Right cardiac atrium (tissue), 5 donors: ENCODE measurements around the gene TGFBR3. TPM values are rescaled to one million over a fixed set of nuclear protein-coding genes. Genes with fewer than 3 reads are reported as not detected.

Experiments used
- ATAC-seq, 2 donors: fragments of 200-7000 bp; cut with Tn5 transposase; one replicate each; pipeline versions ENCODE4 v1.8.0 to v1.9.1; 2020; ENCODE audit warnings: moderate library complexity in 2 of 2, mild to moderate bottlenecking in 1 of 2
- DNase-seq, 3 donors: peaks; one replicate each; pipeline ENCODE4 v3.0.0-alpha.2; 2020
- H3K27ac ChIP-seq: one replicate; pipeline ENCODE4 v1.5.1; 2013; ENCODE audit warnings: mild to moderate bottlenecking, low read length, control low read depth, moderate library complexity
- H3K27me3 ChIP-seq: one replicate; pipeline ENCODE4 v1.6.1; 2013; ENCODE audit not compliant: control insufficient read depth, insufficient read depth
- H3K4me1 ChIP-seq: one replicate; pipeline ENCODE4 v1.6.1; 2013; ENCODE audit warnings: low read length; ENCODE audit not compliant: control insufficient read depth, insufficient read depth
- H3K4me3 ChIP-seq: one replicate; pipeline ENCODE4 v1.5.1; 2013; ENCODE audit warnings: low read length, control low read depth
- H3K9me3 ChIP-seq: one replicate; pipeline ENCODE4 v1.6.1; 2013; ENCODE audit warnings: low read length; ENCODE audit not compliant: control insufficient read depth
- WGBS: extraction: QIAGEN DNeasy Blood & Tissue Kit; methylation state at CpG from one replicate; pipeline ENCODE4 v1.1.7; 2013; 5-methylcytosine and 5-hydroxymethylcytosine counted together
- intact Hi-C, 4 donors: fragments of 100-400 bp; cut with DNase I; formaldehyde crosslinking; loops; one replicate each; pipeline versions ENCODE4 v1.11.0 to v1.14.0; 2022 to 2023
- polyA plus RNA-seq: library from polyadenylated mRNA; stranded (reverse); fragments of 200-250 nt; gene quantifications from one replicate; pipeline ENCODE4 v1.2.3, GENCODE V29; 2013
- total RNA-seq, 4 donors: library from RNA; stranded (reverse); fragmentation: NEBNext Ultra II Directional; extraction: Animal tissue kit (Norgen Biotek cat#: 25700); gene quantifications; one replicate each; pipeline ENCODE4 v1.2.1, GENCODE V29; 2021
- donor health status: healthy with polysubstance abuse.
- donor health status: DM: no; HTN: yes; CAD: no.
- donor health status: DM: no; HTN: no; CAD: no.
- donor health status: DM: no; HTN: yes; CAD: no; lungs with severe emphysema.
- donor health status: DM: yes; HTN: yes; CAD: no.

The TGFBR3 gene
- total and polyA plus RNA-seq, 5 donors: 14.5 to 52.4 (median 38.9) TPM

DNA sequence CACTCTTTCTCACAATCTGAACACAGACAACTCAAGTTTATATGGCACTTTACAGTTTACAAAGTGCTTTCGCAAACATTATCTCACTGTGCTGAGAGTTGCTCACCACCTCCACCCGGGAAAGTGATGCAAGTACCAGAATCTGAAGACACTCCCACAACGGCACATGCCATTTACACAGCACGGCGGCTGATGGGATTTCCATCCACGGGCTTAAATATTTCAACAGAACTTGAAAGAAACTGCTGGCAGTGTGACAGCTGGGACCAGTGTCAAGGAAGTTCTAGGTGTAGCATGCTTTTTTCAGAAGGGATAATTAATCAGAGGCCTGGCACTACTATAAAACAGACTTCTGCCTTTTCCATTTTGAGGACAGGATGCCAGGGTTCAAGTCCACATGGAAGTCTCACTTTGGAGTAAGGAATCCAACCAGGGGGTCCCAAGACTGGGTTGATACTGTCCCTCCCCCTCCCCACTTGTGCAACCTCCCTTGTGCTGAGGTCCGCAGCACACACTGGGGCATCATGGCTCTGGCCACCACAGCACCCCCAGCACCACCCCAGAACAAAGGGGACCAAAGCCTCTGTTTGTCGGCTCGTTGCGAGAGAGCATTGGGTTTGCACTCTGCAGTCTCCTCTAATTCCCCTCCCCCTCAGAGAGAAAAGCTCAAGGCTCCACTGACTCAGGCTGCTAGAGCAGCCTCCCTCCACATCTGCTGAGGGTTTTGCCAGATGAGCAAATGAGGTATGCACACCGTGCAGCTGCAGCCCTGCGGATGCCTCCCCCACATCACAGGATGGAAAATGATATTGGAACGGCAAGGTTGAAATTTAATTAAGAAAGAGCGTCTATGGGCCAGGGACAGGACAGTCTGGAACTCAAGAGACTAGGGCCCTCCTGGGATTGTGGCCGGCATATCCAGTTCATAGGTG is 154.9 kb downstream of the TGFBR3 start:
- Histone ChIP-seq H3K4me1 (peaks cover 18% of the 10 kb centered on the region), H3K4me3 (no peak overlapping the region), H3K27ac (no peak overlapping the region), H3K9me3 (no peaks in the 10 kb centered on the region), H3K27me3 (no peaks in the 10 kb centered on the region)
- intact Hi-C loops: no loop called here
- 52% methylated on average over 15 of the region's 15 CpGs for WGBS
- ATAC-seq (peak; percentile 7 to 16), DNase-seq (peak in 2 of 3 donors; percentile 60 to 62)

DNA sequence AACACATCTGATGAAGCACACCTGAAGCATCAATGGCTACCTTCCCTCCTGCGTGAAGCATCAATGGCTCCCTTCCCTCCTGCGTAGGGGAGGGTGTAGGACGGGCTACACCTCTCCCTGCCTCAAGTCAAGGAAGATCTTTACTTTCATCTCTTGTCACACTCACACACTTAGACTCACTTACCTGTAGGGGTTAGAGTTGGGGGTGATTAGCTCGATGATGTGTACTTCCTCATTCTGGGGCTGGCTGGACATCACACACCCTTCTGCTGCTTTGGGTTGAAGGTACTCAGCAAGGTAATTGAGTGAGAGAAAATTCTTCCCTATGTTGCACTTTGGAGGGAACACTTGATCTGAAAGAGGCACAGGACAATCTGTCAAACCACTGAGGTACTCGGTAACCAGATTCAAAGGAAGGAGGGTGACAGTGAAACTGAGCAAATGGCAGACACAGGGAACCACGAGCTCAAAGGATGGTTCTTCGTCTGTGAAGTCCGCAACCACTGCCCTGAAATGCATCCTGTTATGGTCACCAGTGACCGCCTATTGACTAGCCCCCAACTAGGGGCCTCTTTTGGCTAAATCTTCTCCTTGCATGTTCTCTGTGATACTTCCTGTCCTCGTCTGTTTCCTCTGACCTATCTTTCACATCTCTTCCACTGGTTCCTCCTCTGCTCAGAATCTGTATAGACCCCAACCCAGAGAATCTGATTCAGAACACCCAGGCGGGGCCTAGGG is 156.2 kb downstream of the TGFBR3 start:
- ATAC-seq (no peak), DNase-seq (no peak)
- no peak overlapping the region for H3K4me3 ChIP-seq
- 91% methylated on average over 11 of the region's 11 CpGs for WGBS
- H3K4me1 ChIP-seq: peaks cover 22% of the 10 kb centered on the region
- intact Hi-C loops: no loop called here
- H3K9me3 ChIP-seq: no peaks in the 10 kb centered on the region
- no peak overlapping the region for H3K27ac ChIP-seq
- no peaks in the 10 kb centered on the region for H3K27me3 ChIP-seq

DNA sequence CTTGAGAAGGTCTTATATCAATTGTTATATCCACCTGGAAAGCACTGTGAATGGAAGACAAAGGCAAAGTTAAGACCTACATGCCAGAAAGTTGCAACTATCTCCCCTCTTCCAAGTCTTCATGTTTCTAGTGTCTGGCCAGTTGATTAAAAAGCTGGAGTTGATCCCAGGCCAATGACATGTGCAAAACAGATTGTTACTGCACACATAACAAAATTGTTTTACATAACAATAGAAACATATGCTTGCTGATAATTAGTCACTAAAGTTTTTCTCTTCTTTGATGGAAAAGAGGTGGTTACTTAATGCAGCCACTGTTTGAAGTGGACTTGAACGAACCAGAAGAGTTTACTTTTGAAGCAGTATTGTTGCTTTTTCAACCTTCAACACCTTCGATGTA is 158.2 kb downstream of the TGFBR3 start:
- H3K27me3 ChIP-seq: no peaks in the 10 kb centered on the region
- DNase-seq (no peak), ATAC-seq (no peak)
- 61% methylated on average over 2 of the region's 2 CpGs for WGBS
- H3K4me1 ChIP-seq: peaks cover 22% of the 10 kb centered on the region
- no peak overlapping the region for H3K4me3 ChIP-seq
- H3K9me3 ChIP-seq: no peaks in the 10 kb centered on the region
- H3K27ac ChIP-seq: no peak overlapping the region
- intact Hi-C loops: no loop called here

DNA sequence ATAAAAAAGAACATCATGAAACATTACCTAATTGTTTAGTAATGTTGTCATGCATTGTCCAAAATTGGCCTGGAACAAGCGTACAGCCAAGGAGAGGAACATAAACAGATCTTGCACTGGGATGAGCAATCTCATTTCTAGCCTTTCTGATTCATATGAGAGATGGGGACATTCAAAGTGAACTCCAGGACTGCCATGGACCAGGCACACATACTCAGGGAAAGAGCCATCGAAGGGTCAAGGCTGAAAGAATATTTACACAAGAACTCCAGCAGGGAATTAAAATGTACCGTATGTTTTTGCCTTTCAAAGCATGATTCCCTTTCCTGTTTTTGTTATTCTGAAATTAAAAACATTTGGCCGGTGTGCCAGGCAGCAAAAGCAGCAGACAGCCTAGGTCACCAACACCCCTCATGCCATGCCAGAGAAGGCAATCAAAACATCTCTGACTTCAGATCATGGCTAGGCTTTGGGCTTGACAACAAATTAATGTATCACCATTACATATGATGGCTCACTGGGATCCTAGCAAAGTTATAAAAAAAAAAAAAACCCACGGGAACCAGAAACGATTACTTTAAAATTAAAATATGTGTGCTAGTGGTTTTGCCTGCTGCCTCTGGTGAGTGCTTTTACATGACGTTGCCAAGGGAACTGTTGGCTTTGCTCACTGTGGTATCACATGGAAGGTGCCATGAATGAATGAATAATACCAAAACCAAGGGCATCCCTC is 159.8 kb downstream of the TGFBR3 start:
- no peaks in the 10 kb centered on the region for H3K9me3 ChIP-seq
- no peak overlapping the region for H3K4me3 ChIP-seq
- H3K4me1 ChIP-seq: peaks cover 11% of the 10 kb centered on the region
- WGBS: 36% methylated on average over 7 of the region's 7 CpGs
- DNase-seq (no peak), ATAC-seq (peak; percentile 88 to 89)
- intact Hi-C loops: no loop called here
- H3K27ac ChIP-seq: peak overlapping the region; percentile 99
- no peaks in the 10 kb centered on the region for H3K27me3 ChIP-seq

DNA sequence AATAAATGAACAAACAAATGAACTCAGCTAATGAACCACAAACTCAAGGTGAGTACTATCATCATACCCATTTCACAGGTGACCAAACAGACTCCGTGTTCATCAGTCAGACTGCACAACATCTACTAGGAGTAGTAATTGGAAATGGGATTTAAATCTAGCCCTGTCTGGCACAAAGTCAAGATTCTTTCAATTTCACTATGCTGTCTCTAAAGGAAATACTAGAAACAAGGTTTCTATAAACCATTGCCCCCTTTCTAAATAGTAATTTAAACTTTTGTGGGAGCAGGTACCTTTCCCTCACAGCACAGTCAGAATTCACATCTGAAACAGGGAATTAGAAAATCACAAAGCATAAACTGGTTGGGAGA is 160.3 kb downstream of the TGFBR3 start:
- DNase-seq: no peak
- no peak for ATAC-seq
- peak overlapping the region; percentile 75 for H3K27ac ChIP-seq
- no peaks in the 10 kb centered on the region for H3K27me3 ChIP-seq
- H3K4me1 ChIP-seq: peaks cover 9% of the 10 kb centered on the region
- 33% methylated on average over 1 of the region's 1 CpG for WGBS
- intact Hi-C loops: no loop called here
- H3K4me3 ChIP-seq: no peak overlapping the region
- no peaks in the 10 kb centered on the region for H3K9me3 ChIP-seq

DNA sequence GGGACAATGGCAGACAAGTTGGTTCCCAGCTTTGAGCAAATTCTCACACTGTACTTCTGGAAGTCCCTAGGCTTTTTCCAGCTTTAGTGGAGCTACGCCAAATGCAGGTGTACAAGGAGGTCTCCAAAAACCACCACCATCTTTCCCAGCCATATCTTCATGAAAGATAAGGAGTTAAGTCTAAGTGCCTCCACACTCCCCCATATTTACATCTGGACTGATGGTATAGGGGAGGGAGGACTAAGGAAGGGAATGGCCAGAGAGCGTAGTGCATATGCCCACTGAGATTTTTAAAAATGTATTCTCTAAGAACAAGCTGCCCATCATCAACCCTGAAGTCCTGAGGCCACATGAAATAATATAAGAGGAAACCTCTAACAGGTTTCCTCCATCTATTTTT is 161.3 kb downstream of the TGFBR3 start:
- no peak for DNase-seq
- peak overlapping the region; percentile 29 for H3K27ac ChIP-seq
- H3K27me3 ChIP-seq: no peaks in the 10 kb centered on the region
- no peaks in the 10 kb centered on the region for H3K9me3 ChIP-seq
- no peak for ATAC-seq
- H3K4me1 ChIP-seq: peaks cover 9% of the 10 kb centered on the region
- 97% methylated on average over 2 of the region's 2 CpGs for WGBS
- intact Hi-C loops: no loop called here
- no peak overlapping the region for H3K4me3 ChIP-seq

DNA sequence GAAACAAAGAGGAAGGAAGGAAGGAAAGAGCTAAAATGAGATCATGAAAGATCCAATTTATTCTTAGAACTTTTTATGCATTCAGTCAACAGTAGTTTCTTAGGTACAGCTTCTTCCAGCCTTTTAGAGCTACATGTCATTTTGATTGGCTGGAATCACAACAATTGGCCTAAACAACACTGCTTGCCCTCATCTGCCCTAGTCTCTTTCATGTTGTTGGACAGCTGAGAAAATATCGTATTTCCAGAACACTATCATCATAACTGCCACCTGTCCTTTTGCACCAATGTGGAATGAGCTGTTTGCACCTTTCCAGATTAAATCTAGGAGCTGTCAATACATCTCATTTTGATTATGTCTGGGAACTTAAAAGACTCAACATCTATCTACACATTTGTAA is 161.7 kb downstream of the TGFBR3 start:
- 71% methylated on average over 1 of the region's 1 CpG for WGBS
- no peak for ATAC-seq
- Histone ChIP-seq H3K27ac (no peak overlapping the region), H3K4me1 (peaks cover 6% of the 10 kb centered on the region), H3K27me3 (no peaks in the 10 kb centered on the region), H3K9me3 (no peaks in the 10 kb centered on the region), H3K4me3 (no peak overlapping the region)
- no peak for DNase-seq
- intact Hi-C loops: no loop called here

DNA sequence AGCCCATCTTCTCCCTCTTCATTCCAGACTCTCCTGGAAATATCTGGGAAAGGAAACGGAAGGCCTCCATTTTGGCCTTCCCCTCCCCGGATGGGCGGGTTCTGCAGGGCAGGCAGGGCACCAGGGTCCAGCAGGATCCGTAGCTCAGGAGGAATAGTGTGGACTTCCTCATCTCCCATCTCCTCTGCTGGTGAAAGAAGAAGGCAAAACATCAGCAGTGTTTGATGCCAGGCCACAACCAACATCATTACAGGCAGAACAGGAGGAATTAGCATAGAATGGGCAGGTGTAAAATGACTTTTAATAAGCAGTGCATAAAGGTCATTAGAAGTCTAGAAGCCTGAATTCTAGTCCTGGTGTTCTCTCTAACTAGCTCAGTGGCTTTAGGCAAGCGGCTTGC is 165.9 kb downstream of the TGFBR3 start:
- Histone ChIP-seq H3K4me3 (no peak overlapping the region), H3K27ac (no peak overlapping the region), H3K27me3 (no peaks in the 10 kb centered on the region), H3K4me1 (no peaks in the 10 kb centered on the region), H3K9me3 (no peaks in the 10 kb centered on the region)
- peak in 1 of 2 donors; percentile 44 for ATAC-seq
- intact Hi-C loops: no loop called here
- DNase-seq: no peak
- WGBS: 81% methylated on average over 5 of the region's 5 CpGs

DNA sequence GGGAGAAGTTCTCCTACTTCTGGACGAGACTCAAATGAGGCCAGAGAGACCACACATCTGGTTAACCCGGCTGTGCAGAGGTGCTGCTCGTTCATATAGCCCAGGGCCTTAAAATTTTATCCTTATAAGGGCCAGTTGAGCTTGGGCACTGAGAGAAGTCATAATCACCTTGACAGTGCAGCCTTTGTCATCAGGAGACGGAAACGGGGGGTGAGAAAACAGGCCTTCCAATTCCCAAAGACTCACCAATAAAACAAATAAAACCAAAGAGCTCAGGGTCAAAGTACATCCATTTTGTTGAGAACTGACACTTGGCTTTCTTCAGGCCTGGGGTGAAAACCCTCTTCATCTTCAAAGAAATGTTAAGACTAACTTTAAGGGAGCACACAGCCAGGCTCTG is 167.1 kb downstream of the TGFBR3 start:
- intact Hi-C loops: loop anchor here in 2 of 4 donors (10.0 kb wide), 1 partner anchor 166 kb away; the partner anchor contains the start of gene TGFBR3 (in 2 of the 2)
- no peak overlapping the region for H3K27ac ChIP-seq

DNA sequence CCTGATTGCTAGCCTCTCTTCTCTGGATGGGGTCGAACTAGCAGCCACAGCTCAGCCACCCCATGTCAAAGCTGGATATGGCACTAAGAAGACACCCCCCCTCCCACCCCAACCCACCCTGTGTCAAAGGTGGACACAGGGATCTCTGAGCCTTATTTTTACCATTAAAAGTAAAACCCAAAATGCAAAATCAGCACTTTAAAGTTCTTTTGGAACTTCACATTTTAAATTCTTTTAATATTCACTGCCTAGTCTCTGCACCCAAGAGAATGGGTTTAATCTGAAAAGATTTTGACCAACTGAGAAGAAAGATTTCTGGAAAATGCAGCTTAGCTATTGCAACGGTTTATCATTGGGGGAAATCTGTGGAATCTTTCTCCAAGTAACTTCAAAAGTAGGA is 167.6 kb downstream of the TGFBR3 start:
- intact Hi-C loops: loop anchor here in 2 of 4 donors (10.0 kb wide), 1 partner anchor 166 kb away; the partner anchor contains the start of gene TGFBR3 (in 2 of the 2)
- no peak for ATAC-seq
- H3K27ac ChIP-seq: no peak overlapping the region

More for the DNA sequence above, 167.1 kb downstream of the TGFBR3 start:
- Histone ChIP-seq H3K27me3 (no peaks in the 10 kb centered on the region), H3K4me1 (no peaks in the 10 kb centered on the region), H3K4me3 (no peak overlapping the region), H3K9me3 (no peaks in the 10 kb centered on the region)
- WGBS: 91% methylated on average over 5 of the region's 5 CpGs
- ATAC-seq: no peak
- DNase-seq: no peak

More for the DNA sequence above, 167.6 kb downstream of the TGFBR3 start:
- no peaks in the 10 kb centered on the region for H3K27me3 ChIP-seq
- H3K9me3 ChIP-seq: no peaks in the 10 kb centered on the region
- WGBS: 92% methylated on average over 2 of the region's 2 CpGs
- DNase-seq: no peak
- H3K4me3 ChIP-seq: no peak overlapping the region
- no peaks in the 10 kb centered on the region for H3K4me1 ChIP-seq
